HG03378 (cell line): ENCODE data around the gene PARD3B.

Experiments
- ATAC-seq: cut with Tn5 transposase; IDR thresholded peaks from one replicate; pipeline ENCODE4 v1.9.1; 2021; ENCODE audit warnings: mild to moderate bottlenecking, moderate library complexity; ENCODE audit not compliant: unreplicated experiment

PARD3B gene

DNA sequence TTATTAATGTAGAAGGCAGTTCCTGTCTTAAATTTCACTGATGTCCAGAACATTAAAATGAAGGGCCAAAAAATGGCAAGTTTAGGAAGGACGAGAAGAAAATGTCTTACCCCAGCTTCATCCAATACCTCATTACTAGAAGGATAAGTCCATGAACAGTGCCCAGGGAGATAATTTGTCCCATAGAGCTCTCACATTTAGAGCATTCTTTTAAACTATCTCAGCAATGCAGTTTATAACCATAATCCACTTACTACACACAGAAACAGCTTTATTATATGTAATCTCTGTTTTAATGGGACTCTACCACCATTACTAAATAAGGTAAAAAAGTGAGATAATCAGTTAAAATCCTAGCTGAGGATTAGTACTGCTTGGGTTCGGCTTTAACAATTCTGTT, 142.5 kb downstream of the PARD3B start:
- ATAC-seq: no peak

- no peak for ATAC-seq
Observed at GRCh38 chr2:204691911-204692510, 146.7 kb downstream of the PARD3B start.

GRCh38 chr2:204692790-204693189, 147.5 kb downstream of the PARD3B start:
- ATAC-seq: no peak

GRCh38 chr2:204693262-204693661, 148.0 kb downstream of the PARD3B start:
- no peak for ATAC-seq

DNA sequence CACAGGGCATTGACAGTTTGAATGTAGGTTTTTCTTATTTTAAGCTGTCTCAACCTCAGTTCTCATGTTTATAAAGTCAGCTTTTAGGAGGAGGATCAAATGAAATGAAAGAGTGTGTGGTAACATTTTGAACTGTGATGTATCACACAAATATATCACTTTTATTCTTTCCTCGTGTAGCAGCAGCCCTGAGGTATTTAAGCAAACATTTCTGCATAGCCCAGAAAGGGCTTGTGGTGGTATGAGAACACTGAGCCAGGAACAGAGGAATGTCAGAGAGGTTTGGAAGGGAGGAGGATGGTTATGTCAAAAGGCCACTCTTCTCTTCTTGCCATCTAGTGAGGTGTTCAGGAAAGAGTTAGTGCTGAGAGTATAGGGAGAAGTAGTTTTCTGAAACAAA, 150.2 kb downstream of the PARD3B start:
- no peak for ATAC-seq

DNA sequence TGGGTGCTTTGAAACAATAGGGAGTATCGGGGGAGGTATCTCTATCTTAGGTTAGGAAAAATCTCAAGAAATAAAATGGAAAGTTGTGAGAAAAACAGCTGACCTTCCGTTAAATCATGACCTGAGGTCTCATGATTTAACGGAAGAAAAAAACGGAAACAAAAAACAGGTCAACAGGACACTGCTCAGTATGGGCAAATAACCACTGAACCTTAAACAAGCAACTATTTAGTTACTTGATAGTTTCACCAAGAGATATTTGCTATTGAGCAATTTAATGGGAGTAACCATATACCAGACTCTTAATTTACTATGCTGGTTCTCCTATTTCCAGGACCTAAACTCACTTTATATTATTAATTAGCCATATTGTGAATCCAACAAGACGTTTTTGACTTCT, 150.8 kb downstream of the PARD3B start:
- no peak for ATAC-seq

- ATAC-seq: no peak
Observed at GRCh38 chr2:204705243-204705932, 160.1 kb downstream of the PARD3B start.

DNA sequence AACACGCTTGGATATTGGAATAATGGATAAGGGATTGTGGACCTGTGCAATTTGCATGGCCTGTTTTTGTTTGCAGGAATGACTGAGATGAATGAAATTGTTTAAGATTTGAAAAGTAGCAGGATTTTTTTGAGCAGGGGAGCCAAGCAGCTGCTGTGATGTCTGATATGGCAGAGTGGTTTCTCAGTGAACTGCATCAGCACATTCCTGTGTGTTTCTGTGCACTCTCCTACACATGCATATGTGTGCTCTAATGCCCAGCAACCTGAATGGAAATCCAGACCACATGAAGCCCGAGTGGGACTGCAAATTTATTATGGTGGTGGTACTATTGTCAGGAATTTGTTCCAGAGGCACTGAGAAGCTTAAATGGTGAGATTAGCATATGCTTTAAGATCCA, 161.7 kb downstream of the PARD3B start:
- ATAC-seq: no peak

DNA sequence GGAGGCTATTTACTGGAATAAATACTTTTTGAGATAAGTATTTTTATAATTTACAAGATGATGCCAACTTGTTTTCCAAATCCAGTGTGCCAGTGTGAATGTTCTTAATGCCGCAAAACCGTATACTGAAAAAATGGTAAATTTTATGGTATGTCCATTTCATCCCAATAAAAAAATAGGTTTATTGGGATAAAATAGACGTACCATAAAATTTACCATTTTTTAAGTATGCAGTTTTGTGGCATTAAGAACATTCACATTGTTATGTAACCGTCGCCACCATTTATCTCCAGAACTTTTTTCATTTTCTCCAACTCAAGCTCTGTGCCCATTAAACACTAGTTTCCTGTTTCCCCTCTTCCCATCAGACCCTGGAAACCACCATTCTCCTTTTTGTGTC, 167.9 kb downstream of the PARD3B start:
- no peak for ATAC-seq

- ATAC-seq: no peak
Observed at GRCh38 chr2:204715361-204715760, 170.1 kb downstream of the PARD3B start.

DNA sequence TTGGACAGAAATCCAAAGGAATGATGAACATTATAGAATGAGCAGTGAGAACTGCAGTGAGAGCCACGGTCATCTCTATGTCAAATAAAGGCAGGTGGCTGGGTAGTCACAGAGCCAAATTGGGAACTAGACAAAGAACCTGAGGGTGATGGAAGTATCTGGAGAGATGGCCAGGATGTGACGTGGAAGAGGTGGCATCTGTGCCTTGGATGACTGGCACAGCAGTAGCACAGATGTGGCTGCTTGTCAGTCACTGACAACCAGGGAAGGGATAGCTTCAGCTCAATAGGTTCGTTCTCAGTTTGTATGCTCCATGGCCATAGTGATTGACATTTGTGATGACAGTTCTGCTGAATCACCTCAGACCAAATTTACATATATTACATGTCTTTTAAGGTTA, 172.3 kb downstream of the PARD3B start:
- no peak for ATAC-seq

DNA sequence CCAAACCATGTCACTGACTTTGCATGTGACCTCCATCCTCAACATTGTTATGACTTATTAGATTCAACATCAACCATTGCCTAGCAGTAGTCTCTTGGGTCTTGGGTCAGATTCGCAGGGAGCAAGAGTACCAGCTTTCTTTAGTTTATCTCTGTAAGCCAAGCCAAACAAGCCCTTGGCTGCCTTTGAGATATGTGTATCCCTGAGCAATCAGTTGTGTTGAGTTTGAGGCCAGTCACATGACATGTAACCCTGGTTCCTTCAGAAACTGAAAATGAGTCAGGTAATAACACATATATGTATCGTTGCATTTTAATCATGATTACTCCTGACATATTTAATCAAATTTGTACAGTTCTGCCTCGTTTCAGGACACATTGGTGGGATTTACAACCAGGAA, 173.3 kb downstream of the PARD3B start:
- ATAC-seq: no peak

DNA sequence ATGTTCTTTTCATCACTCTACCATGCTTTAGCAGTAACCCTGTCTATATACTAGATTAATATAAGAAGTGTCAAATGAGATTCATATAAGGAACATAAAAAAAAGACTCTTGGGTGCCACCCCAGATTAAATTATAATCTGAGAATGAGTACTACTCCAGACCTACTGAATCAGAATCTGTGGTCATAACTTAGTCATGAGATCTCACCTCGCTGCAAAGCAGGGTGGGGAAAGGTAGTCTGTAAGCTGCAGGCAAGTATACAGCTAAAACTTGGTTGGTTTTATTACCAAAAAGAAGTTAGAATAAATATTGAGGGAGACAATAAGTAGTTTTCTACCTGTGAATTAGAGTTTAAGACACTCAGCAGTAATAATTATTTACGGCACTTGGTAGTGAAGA, 175.6 kb downstream of the PARD3B start:
- no peak for ATAC-seq

DNA sequence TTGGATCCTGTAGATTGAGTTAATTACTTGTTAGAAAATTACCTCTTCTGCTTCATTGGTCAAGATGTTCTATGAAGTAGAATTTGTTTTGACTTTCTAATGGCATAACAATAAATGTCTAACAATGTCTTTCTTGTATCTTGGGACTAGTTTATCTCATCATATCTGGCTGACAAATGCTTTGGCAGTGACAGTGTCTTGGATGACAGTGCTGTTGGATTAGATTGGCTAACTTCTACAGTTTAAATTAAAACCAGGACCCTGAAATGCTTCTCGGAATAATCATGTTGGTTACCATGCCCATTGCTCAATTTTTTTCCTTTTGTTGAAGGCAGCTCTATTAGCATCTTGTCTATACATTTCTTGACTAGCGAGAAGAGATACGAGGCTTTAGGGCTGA, 176.9 kb downstream of the PARD3B start:
- no peak for ATAC-seq

- ATAC-seq: no peak
Observed at GRCh38 chr2:204722691-204723090, 177.4 kb downstream of the PARD3B start.

DNA sequence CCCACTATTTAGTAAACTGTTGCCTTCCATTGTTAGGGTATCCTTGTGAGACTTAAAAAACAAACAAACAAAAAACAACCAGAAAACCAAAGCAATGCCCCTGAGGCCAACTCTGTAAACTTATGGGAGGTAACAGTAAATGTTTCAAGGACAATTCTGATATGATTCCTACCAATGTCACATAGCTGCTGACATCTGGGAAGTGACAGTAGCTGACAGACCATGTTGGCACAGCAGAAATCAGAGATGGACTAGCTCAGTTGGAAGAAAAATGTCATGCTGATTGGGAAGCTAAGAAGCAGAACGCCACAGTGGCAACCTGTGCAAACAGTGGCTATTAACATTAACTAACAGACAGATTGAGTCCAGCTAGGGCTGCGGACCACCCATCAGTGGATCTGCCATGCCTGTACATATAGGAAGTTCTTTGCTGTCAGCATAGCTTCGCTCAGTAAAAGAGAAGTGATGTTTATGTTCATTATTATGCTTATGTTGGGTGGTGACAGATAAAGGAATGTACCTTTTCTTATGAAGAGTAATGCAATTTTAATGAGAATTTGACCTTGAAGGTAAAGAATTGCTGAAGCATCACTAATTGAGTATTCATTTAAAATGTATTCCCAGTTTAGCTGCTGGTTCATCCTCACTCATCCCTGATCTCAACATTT, 180.6 kb downstream of the PARD3B start:
- ATAC-seq: no peak

GRCh38 chr2:204726831-204727230, 181.6 kb downstream of the PARD3B start:
- ATAC-seq: no peak

GRCh38 chr2:204727368-204727767, 182.1 kb downstream of the PARD3B start:
- ATAC-seq: no peak

DNA sequence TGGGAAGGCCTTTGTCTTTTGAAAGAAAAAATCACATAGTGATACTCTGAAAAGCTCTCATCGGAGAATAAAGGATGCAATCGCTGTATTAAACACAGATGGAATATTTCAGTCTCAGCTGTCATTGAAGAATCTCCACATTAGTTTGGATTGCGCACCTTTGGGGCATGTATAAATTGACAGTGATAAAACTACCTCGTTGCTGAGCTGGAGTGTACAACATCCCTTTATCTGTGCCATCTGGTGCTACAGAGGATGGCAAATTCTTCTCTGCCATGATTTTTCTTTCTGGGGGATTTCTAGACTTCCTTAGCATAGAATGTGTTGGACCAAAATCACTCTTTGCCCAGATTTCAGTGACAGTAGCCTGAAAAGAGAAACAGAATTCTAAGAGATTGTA, 185.3 kb downstream of the PARD3B start:
- no peak for ATAC-seq

- ATAC-seq: no peak
Observed at GRCh38 chr2:204732019-204732418, 186.7 kb downstream of the PARD3B start.

DNA sequence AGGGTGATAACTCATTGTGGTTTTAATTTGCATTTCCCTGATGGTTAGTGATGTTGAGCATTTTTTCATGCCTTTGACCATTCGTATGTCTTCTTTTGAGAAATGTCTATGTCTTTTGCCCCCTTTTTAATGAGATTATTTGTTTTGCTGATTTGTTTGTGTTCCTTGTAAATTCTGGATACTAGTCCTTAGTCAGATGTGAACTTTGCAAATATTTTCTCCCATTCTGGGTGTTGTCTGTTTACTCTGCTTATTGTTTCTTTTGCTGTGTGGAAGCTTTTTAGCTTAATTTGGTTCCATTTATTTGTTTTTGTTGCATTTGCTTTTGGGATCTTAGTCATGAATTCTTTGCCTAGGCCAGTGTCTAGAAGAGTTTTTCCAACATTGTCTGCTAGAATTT, 192.0 kb downstream of the PARD3B start:
- no peak for ATAC-seq

GRCh38 chr2:204738721-204739120, 193.4 kb downstream of the PARD3B start:
- no peak for ATAC-seq
